Measurements from ENCODE around the gene PTPN14.

Gene PTPN14

GRCh38 chr1:214520544-214521165 is 30.7 kb downstream of the PTPN14 start:
- Histone ChIP-seq H3K4me3 (replicated peaks; ENCODE audit: insufficient read depth, low read length) (no peak overlapping the region), H3K27ac (replicated peaks) (no peak overlapping the region), H3K27me3 (ENCODE audit: insufficient read depth, poor library complexity, severe bottlenecking) (peaks cover 2% of the 10 kb centered on the region)
- no peak for TF ChIP-seq CTCF (IDR thresholded peaks at IDR 0.05; ENCODE audit: insufficient read depth, low read length)
- no peak for TF ChIP-seq GABPA (IDR thresholded peaks at IDR 0.05; ENCODE audit: low read depth)
- no peak for TF ChIP-seq REST (IDR thresholded peaks at IDR 0.05; ENCODE audit: insufficient replicate concordance, low read depth)
- TF ChIP-seq POLR2AphosphoS5 (IDR thresholded peaks at IDR 0.05; ENCODE audit: low read depth), result no peak
- TF ChIP-seq SPI1 (IDR thresholded peaks at IDR 0.05; ENCODE audit: borderline replicate concordance, low read depth), result no peak
- DNase-seq (ENCODE audit: low read depth in 1 of 2, low spot score in 1 of 2), result no peak

GRCh38 chr1:214518361-214518760 is 33.0 kb downstream of the PTPN14 start:
- no peak for DNase-seq (ENCODE audit: low read depth in 1 of 2, low spot score in 1 of 2)
- Histone ChIP-seq H3K4me3 (replicated peaks; ENCODE audit: insufficient read depth, low read length) (no peak overlapping the region), H3K27ac (replicated peaks) (no peak overlapping the region), H3K27me3 (ENCODE audit: insufficient read depth, poor library complexity, severe bottlenecking) (peaks cover 2% of the 10 kb centered on the region)
- TF ChIP-seq SPI1 (IDR thresholded peaks at IDR 0.05; ENCODE audit: borderline replicate concordance, low read depth) (no peak), POLR2AphosphoS5 (IDR thresholded peaks at IDR 0.05; ENCODE audit: low read depth) (no peak), REST (IDR thresholded peaks at IDR 0.05; ENCODE audit: insufficient replicate concordance, low read depth) (no peak), GABPA (IDR thresholded peaks at IDR 0.05; ENCODE audit: low read depth) (no peak), CTCF (IDR thresholded peaks at IDR 0.05; ENCODE audit: insufficient read depth, low read length) (no peak)

DNA sequence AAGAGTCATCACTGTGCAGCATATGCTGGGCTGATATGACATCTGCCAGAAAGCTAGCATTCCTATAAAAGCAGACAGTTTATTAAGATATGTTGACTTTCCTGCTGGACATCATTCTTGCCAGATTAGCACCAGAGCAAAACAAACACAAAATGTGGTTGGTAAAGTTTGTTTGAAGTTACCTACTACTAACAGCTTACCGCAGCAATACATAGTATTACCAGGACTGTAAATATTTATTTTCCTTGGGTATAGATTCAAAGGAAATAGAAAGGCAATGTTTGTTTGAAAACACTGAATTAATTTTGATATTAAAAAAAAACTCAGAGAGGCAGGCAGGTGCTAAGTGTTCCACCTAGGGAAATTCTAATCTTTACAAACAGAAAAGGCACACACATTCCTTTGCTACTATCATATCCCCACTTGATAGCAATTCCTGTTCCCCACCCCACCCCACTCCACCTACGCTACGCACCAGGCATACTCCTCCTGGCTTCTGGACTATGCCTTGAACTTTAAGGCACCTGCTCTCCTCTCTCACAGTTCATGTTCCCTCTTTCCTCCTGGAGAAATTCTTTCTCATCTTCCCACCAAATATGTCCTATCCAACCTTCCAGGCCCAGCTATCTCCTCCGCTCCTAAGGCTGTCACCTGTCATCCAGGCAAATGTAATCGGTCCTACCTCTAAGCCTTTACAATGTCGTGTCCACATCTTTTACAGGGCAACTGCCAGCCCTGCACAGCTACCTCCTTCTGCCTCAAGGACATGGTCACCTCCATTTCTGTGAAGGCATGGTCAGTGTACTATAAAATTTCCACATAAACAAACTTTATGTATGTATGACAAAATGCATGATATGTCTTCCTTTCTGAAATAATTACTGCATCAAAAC is 34.7 kb downstream of the PTPN14 start:
- TF ChIP-seq POLR2AphosphoS5 (IDR thresholded peaks at IDR 0.05; ENCODE audit: low read depth) (no peak), CTCF (IDR thresholded peaks at IDR 0.05; ENCODE audit: insufficient read depth, low read length) (no peak), GABPA (IDR thresholded peaks at IDR 0.05; ENCODE audit: low read depth) (no peak), SPI1 (IDR thresholded peaks at IDR 0.05; ENCODE audit: borderline replicate concordance, low read depth) (no peak), REST (IDR thresholded peaks at IDR 0.05; ENCODE audit: insufficient replicate concordance, low read depth) (no peak)
- Histone ChIP-seq H3K27ac (replicated peaks) (no peak overlapping the region), H3K4me3 (replicated peaks; ENCODE audit: insufficient read depth, low read length) (no peak overlapping the region), H3K27me3 (ENCODE audit: insufficient read depth, poor library complexity, severe bottlenecking) (peaks cover 2% of the 10 kb centered on the region)
- DNase-seq (ENCODE audit: low read depth in 1 of 2, low spot score in 1 of 2), result no peak
